ENCODE data around the gene MTREX.

MTREX gene

DNA sequence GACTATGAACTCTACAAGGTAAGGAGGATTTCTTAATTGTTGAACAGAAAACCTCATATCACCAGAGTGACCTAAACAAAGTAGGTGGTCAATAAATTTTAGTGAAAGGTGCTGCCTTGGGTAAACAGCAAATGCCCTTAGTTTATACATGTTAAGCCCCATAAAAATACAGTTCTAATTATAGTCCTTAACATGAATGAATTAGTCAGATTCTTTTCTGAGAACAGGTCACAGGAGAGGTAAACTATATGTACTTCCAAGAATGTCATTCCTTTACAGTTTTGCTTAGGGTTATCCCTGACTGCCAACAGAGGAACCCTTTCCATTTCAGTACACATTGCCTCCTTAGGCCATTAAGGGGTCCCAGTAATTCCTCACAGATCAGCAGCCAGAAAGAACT, 162.1 kb downstream of the MTREX start:
- no peak for DNase-seq (ENCODE audit: low read depth in 3 of 3, low spot score in 1 of 3)

DNA sequence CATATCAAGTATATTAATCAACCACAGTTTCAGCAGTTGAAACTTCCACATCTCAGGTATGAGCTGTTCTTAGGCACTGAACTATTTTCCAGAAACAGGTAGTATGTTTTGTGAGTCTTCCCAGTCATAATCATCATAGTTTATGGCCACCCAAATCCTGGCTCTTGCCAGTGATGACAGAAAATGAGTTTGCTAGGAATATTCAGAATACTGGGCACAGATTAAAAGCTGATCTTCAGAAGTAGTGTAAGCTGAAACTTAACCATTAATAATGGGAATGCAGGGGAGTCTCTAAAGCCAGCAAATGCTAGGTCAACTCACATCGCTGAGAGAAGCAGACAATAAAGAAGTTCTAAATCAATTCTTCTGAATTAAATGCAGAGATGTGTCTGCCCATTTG, 162.5 kb downstream of the MTREX start:
- no peak for DNase-seq (ENCODE audit: low read depth in 3 of 3, low spot score in 1 of 3)

DNA sequence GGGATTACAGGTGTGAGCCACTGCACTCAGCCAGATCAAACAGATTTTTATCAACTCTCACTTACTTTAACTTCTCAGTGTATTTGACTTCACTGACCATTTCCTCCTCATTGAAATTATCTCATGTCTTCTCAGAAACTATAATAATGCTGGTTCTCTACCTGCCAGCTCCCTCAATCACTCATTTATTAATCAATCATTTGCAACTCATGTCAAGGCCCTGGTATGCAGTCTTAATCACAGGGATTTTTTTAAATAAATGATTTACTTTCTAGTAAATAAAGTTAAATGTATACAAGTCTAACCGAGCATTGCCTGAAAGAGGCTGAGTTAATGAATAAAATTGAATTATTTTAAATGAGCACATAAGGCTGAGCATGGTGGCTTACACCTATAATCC, 163.7 kb downstream of the MTREX start:
- DNase-seq (ENCODE audit: low read depth in 3 of 3, low spot score in 1 of 3), result no peak

DNA sequence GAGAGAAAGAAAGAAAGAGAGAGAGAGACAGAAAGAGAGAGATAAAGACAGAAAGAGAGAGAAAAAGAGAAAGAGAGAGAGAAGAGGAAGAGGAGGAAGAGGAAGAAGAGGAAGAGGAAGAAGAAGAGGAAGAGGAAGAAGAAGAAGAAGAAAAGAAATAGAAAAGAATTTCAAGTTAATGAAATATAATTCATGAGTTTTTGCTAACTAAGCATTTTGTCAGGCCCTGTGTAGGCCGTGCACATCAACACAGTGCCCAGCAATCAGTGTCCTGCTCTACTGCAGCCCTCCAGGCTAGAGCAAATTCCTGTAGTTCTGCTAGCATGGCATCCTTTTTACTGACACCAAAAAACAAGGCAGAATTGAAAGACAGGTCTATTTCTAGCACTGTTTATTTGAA, 164.9 kb downstream of the MTREX start:
- DNase-seq (ENCODE audit: low read depth in 3 of 3, low spot score in 1 of 3), result no peak

All from stimulated activated CD4-positive, alpha-beta T cell treated with anti-CD3 and anti-CD28 coated beads, TNF-alpha, amount 100 ng/mL, for 1 hour (primary cell).